Ovary (tissue), 9 donors: ENCODE measurements around the gene SMCO3. TPM values are rescaled to one million over a fixed set of nuclear protein-coding genes. Genes with fewer than 3 reads are reported as not detected.

ENCODE experiments used
- DNase-seq, 5 donors: peaks; one replicate each; pipeline ENCODE4 v3.0.0-alpha.2; 2019 to 2020
- H3K27ac ChIP-seq, 2 donors: fragments of 200-600 bp; one replicate each; pipeline versions ENCODE4 v1.5.1 to v1.8.0; 2019 to 2022
- H3K27me3 ChIP-seq: fragments of 200-600 bp; one replicate; pipeline ENCODE4 v1.8.0; 2022
- H3K36me3 ChIP-seq: fragments of 200-600 bp; sonication (generic); one replicate; pipeline ENCODE4 v1.5.1; 2019
- H3K4me1 ChIP-seq: one replicate; pipeline ENCODE4 v1.8.1; 2013; ENCODE audit warnings: mild to moderate bottlenecking, moderate library complexity; ENCODE audit not compliant: insufficient read depth
- H3K4me3 ChIP-seq: fragments of 200-600 bp; sonication (generic); one replicate; pipeline ENCODE4 v1.5.1; 2017
- H3K9me3 ChIP-seq, 2 donors: fragments of 200-600 bp in 1 of 2; sonication (generic) in 1 of 2; one replicate each; pipeline versions ENCODE4 v1.5.1 to v1.8.1; 2013 to 2019; ENCODE audit warnings: mild to moderate bottlenecking in 1 of 2, moderate library complexity in 1 of 2
- CTCF ChIP-seq, 3 donors: fragments of 450-650 bp in 2 of 3; fragments of 200-600 bp in 1 of 3; IDR thresholded peaks; one replicate each; pipeline versions ENCODE4 v1.5.1 to v1.8.0; 2016 to 2022; ENCODE audit warnings: antibody characterized with exemption in 3 of 3, mild to moderate bottlenecking in 1 of 3
- EP300 ChIP-seq: sonication (generic); formaldehyde crosslinking; IDR thresholded peaks from one replicate; pipeline ENCODE4 v1.6.1; 2017; ENCODE audit warnings: antibody characterized with exemption
- POLR2A ChIP-seq: fragments of 450-650 bp; IDR thresholded peaks from one replicate; pipeline ENCODE4 v1.6.1; 2017; ENCODE audit warnings: antibody characterized with exemption, mild to moderate bottlenecking, moderate library complexity
- WGBS, 3 donors: extraction: QIAGEN DNeasy Blood & Tissue Kit in 1 of 3; methylation state at CpG; one replicate each; pipeline versions ENCODE4 v1.1.5 to v1.1.7; 2013 to 2017; 5-methylcytosine and 5-hydroxymethylcytosine counted together
- intact Hi-C, 4 donors: fragments of 100-400 bp; cut with DNase I; formaldehyde crosslinking; loops; one replicate each; pipeline versions ENCODE4 v1.11.0 to v1.15.1; 2022 to 2023
- polyA plus RNA-seq, 2 donors: library from polyadenylated mRNA; stranded (reverse); fragments of 200-250 nt in 1 of 2; fragments of 350-450 nt in 1 of 2; fragmentation: Illumina TruSeq in 1 of 2; extraction: RNeasy Lipid Tissue Mini Kit (QIAGEN cat#74804) in 1 of 2; gene quantifications; one replicate each; pipeline ENCODE4 v1.2.3, GENCODE V29; 2013 to 2014
- total RNA-seq, 7 donors: library from RNA; depleted of rRNA in 2 of 7; stranded (reverse); fragments of >200 nt in 2 of 7; fragmentation: NEBNext Ultra II Directional in 3 of 7; extraction: Animal tissue kit (Norgen Biotek cat#: 25700) in 3 of 7; gene quantifications; one replicate each; pipeline versions ENCODE4 v1.1.0 to v1.2.4, GENCODE V29; 2016 to 2023
- donor health status: DM: no; HTN: no; CAD: no; lungs with moderate emphysema.
- donor health status: DM: no; HTN: no; CAD: no.
- donor health status: Bipolar disorder and iron deficiency.
- donor health status: DM: yes; HTN: yes; CAD: no.
- donor health status: DM: no; HTN: no; CAD: no.
- donor health status: DM: yes; HTN: yes; CAD: no.

SMCO3 gene
- total and polyA plus RNA-seq, 9 donors = 0.04 to 0.30 (median 0.15) TPM; not detected in 6

GRCh38 chr12:14785568-14785967 lies 28.4 kb downstream of the SMCO3 start:
- Histone ChIP-seq H3K4me3 (no peak overlapping the region), H3K27me3 (no peaks in the 10 kb centered on the region), H3K36me3 (peaks cover 3% of the 10 kb centered on the region), H3K27ac (no peak overlapping the region), H3K4me1 (no peaks in the 10 kb centered on the region), H3K9me3 (no peaks in the 10 kb centered on the region)
- intact Hi-C loops = no loop called here
- no peak for DNase-seq
- no peak for TF ChIP-seq CTCF (IDR thresholded peaks at IDR 0.05)
- TF ChIP-seq EP300 = no peak
- TF ChIP-seq POLR2A = no peak
- 89 to 97% (median 93%) methylated on average over 3 of the region's 3 CpGs for WGBS, 3 donors

GRCh38 chr12:14784471-14784870 lies 29.5 kb downstream of the SMCO3 start:
- Histone ChIP-seq H3K27ac (no peak overlapping the region), H3K4me3 (no peak overlapping the region), H3K36me3 (peaks cover 3% of the 10 kb centered on the region), H3K4me1 (no peaks in the 10 kb centered on the region), H3K27me3 (no peaks in the 10 kb centered on the region), H3K9me3 (no peaks in the 10 kb centered on the region)
- TF ChIP-seq CTCF (IDR thresholded peaks at IDR 0.05) (no peak), EP300 (no peak), POLR2A (no peak)
- intact Hi-C loops = no loop called here
- 86 to 94% (median 88%) methylated on average over 2 of the region's 2 CpGs for WGBS, 3 donors
- no peak for DNase-seq

GRCh38 chr12:14782756-14783155 lies 31.2 kb downstream of the SMCO3 start:
- intact Hi-C loops = no loop called here
- no peak for TF ChIP-seq POLR2A
- TF ChIP-seq CTCF (IDR thresholded peaks at IDR 0.05) = no peak
- no peak for TF ChIP-seq EP300
- Histone ChIP-seq H3K9me3 (no peaks in the 10 kb centered on the region), H3K4me1 (no peaks in the 10 kb centered on the region), H3K27me3 (no peaks in the 10 kb centered on the region), H3K36me3 (no peaks in the 10 kb centered on the region), H3K4me3 (no peak overlapping the region), H3K27ac (no peak overlapping the region)
- no peak for DNase-seq

- H3K27ac ChIP-seq = no peak overlapping the region
- H3K36me3 ChIP-seq = no peaks in the 10 kb centered on the region
- WGBS, 3 donors = 60 to 62% (median 61%) methylated on average over 2 of the region's 2 CpGs
- intact Hi-C loops = no loop called here
- H3K9me3 ChIP-seq = no peaks in the 10 kb centered on the region
- TF ChIP-seq CTCF (IDR thresholded peaks at IDR 0.05) (no peak), EP300 (no peak), POLR2A (no peak)
- peaks cover 2% of the 10 kb centered on the region for H3K4me1 ChIP-seq
- H3K27me3 ChIP-seq = no peaks in the 10 kb centered on the region
- DNase-seq = no peak
- H3K4me3 ChIP-seq = no peak overlapping the region
Observed at GRCh38 chr12:14781563-14781962, 32.4 kb downstream of the SMCO3 start.

GRCh38 chr12:14780859-14781258 lies 33.1 kb downstream of the SMCO3 start:
- H3K36me3 ChIP-seq = no peaks in the 10 kb centered on the region
- peaks cover 2% of the 10 kb centered on the region for H3K4me1 ChIP-seq
- intact Hi-C loops = no loop called here
- no peaks in the 10 kb centered on the region for H3K9me3 ChIP-seq
- no peak overlapping the region for H3K4me3 ChIP-seq
- WGBS, 3 donors = 64 to 76% (median 68%) methylated on average over 3 of the region's 3 CpGs
- no peaks in the 10 kb centered on the region for H3K27me3 ChIP-seq
- no peak overlapping the region for H3K27ac ChIP-seq
- TF ChIP-seq CTCF (IDR thresholded peaks at IDR 0.05) = no peak
- TF ChIP-seq POLR2A = no peak
- TF ChIP-seq EP300 = no peak
- DNase-seq = no peak
